Smooth muscle cell (in vitro differentiated cells): ENCODE data around the gene GLUD1. TPM values are rescaled to one million over a fixed set of nuclear protein-coding genes. Genes with fewer than 3 reads are reported as not detected.

Experiments used
- DNase-seq: peaks from one replicate; lab custom pipeline; 2025; ENCODE audit not compliant: unreplicated experiment; lab: John Stamatoyannopoulos, UW
- H2AFZ ChIP-seq: fragments of 200-600 bp; sonication (generic); 2 replicates; pipeline ENCODE4 v1.6.0; 2016; ENCODE audit warnings: antibody characterized with exemption, low read depth, mild to moderate bottlenecking
- H3F3A ChIP-seq: fragments of 200-600 bp; sonication (generic); 2 replicates; pipeline ENCODE4 v1.6.0; 2017; ENCODE audit warnings: antibody characterized with exemption, low read depth
- H3K27ac ChIP-seq: fragments of 200-600 bp; sonication (generic); 2 replicates; pipeline ENCODE4 v1.5.1; 2016; ENCODE audit warnings: low read depth, mild to moderate bottlenecking
- H3K27me3 ChIP-seq: fragments of 200-600 bp; sonication (generic); 2 replicates; pipeline ENCODE4 v1.6.1; 2016; ENCODE audit warnings: low read depth, mild to moderate bottlenecking
- H3K36me3 ChIP-seq: fragments of 200-600 bp; sonication (generic); 2 replicates; pipeline ENCODE4 v1.5.1; 2016; ENCODE audit warnings: low read depth
- H3K4me1 ChIP-seq: fragments of 200-600 bp; sonication (generic); 2 replicates; pipeline ENCODE4 v1.5.1; 2016; ENCODE audit warnings: low read depth
- H3K4me2 ChIP-seq: fragments of 200-600 bp; sonication (generic); 2 replicates; pipeline ENCODE4 v1.6.0; 2016; ENCODE audit warnings: mild to moderate bottlenecking
- H3K4me3 ChIP-seq: fragments of 200-600 bp; sonication (generic); 2 replicates; pipeline ENCODE4 v1.5.1; 2016; ENCODE audit warnings: mild to moderate bottlenecking
- H3K79me2 ChIP-seq: fragments of 200-600 bp; sonication (generic); 2 replicates; pipeline ENCODE4 v1.6.0; 2016; ENCODE audit warnings: low read depth, mild to moderate bottlenecking
- H3K9ac ChIP-seq: fragments of 200-600 bp; sonication (generic); 2 replicates; pipeline ENCODE4 v1.6.0; 2016; ENCODE audit warnings: low read depth
- H3K9me3 ChIP-seq: fragments of 200-600 bp; sonication (generic); replicated peaks from 2 replicates; pipeline ENCODE4 v1.5.1; 2016; ENCODE audit warnings: low read depth
- H4K20me1 ChIP-seq: fragments of 200-600 bp; sonication (generic); 2 replicates; pipeline ENCODE4 v1.6.0; 2016; ENCODE audit warnings: low read depth
- CTCF ChIP-seq: fragments of 200-600 bp; sonication (generic); IDR thresholded peaks from 2 replicates; pipeline ENCODE4 v1.5.1; 2017; ENCODE audit warnings: borderline replicate concordance, mild to moderate bottlenecking, antibody characterized with exemption; ENCODE audit not compliant: insufficient read depth, poor library complexity, severe bottlenecking
- WGBS: methylation state at CpG from one replicate; pipeline ENCODE4 v1.1.7; 2016; ENCODE audit warnings: low lambda C conversion rate; 5-methylcytosine and 5-hydroxymethylcytosine counted together
- polyA plus RNA-seq: library from polyadenylated mRNA; unstranded; fragments of >200 nt; fragmentation: Nextera tagmentation; extraction: Ambion mirVana; gene quantifications from 2 replicates; pipeline ENCODE4 v1.2.1, GENCODE V29; 2016
- total RNA-seq: library from RNA; depleted of rRNA; stranded (reverse); fragments of >200 nt; gene quantifications from 2 replicates; pipeline ENCODE4 v1.2.3, GENCODE V29; 2014

GLUD1 gene
- total and polyA plus RNA-seq, 2 experiments from 2014 or later: 66.9 to 119 TPM

- Histone ChIP-seq H3K79me2 (peaks cover 80% of the 10 kb centered on the region), H3K27ac (peak overlapping the region; percentile 77), H3K36me3 (no peaks in the 10 kb centered on the region), H3K9ac (peak overlapping the region; percentile 62), H3K4me2 (peak overlapping the region; percentile 87), H3K27me3 (no peaks in the 10 kb centered on the region), H3F3A (peaks cover 7% of the 10 kb centered on the region), H2AFZ (no peak overlapping the region), H4K20me1 (peaks cover 57% of the 10 kb centered on the region), H3K4me3 (peak overlapping the region; percentile 65), H3K4me1 (peaks cover 31% of the 10 kb centered on the region), H3K9me3 (no peaks in the 10 kb centered on the region)
- under 1% methylated on average over 9 of the region's 9 CpGs for WGBS
- TF ChIP-seq CTCF: no peak
- DNase-seq: no peak
These were observed 1.6 kb downstream of the GLUD1 start for GRCh38 chr10:87092861-87093631.

GRCh38 chr10:87092376-87092860, 2.2 kb downstream of the GLUD1 start:
- peaks cover 57% of the 10 kb centered on the region for H4K20me1 ChIP-seq
- no peaks in the 10 kb centered on the region for H3K27me3 ChIP-seq
- no peak for DNase-seq
- 22% methylated on average over 7 of the region's 7 CpGs for WGBS
- peak overlapping the region; percentile 77 for H3K27ac ChIP-seq
- peaks cover 31% of the 10 kb centered on the region for H3K4me1 ChIP-seq
- H3K36me3 ChIP-seq: no peaks in the 10 kb centered on the region
- H3K4me2 ChIP-seq: peak overlapping the region; percentile 87
- TF ChIP-seq CTCF: no peak
- H3K79me2 ChIP-seq: peaks cover 81% of the 10 kb centered on the region
- peaks cover 7% of the 10 kb centered on the region for H3F3A ChIP-seq
- H3K9me3 ChIP-seq: no peaks in the 10 kb centered on the region
- no peak overlapping the region for H2AFZ ChIP-seq
- H3K9ac ChIP-seq: peak overlapping the region; percentile 62
- peak overlapping the region; percentile 65 for H3K4me3 ChIP-seq

GRCh38 chr10:87090779-87091178, 3.9 kb downstream of the GLUD1 start:
- TF ChIP-seq CTCF: no peak
- 61% methylated on average over 4 of the region's 4 CpGs for WGBS
- Histone ChIP-seq H3K9me3 (no peaks in the 10 kb centered on the region), H3K4me1 (peaks cover 31% of the 10 kb centered on the region), H4K20me1 (peaks cover 63% of the 10 kb centered on the region), H3K27ac (no peak overlapping the region), H2AFZ (no peak overlapping the region), H3K27me3 (no peaks in the 10 kb centered on the region), H3K9ac (no peak overlapping the region), H3F3A (peaks cover 7% of the 10 kb centered on the region), H3K36me3 (no peaks in the 10 kb centered on the region), H3K4me3 (peak overlapping the region; percentile 65), H3K4me2 (peak overlapping the region; percentile 87), H3K79me2 (peaks cover 77% of the 10 kb centered on the region)
- no peak for DNase-seq
